CD4-positive, alpha-beta T cell treated with Interleukin-6 for 4 hours (primary cell): ENCODE measurements around the gene FNDC4.

Experiments
- DNase-seq: peaks from one replicate; pipeline ENCODE4 v3.0.0-alpha.2; 2020; ENCODE audit warnings: mixed read lengths

FNDC4 gene

GRCh38 chr2:27492557-27492956, 2.4 kb downstream of the FNDC4 start:
- DNase-seq, result no peak

- DNase-seq, result peak; percentile 100
Observed at GRCh38 chr2:27489498-27490397, 5.3 kb downstream of the FNDC4 start, which contains the start of gene IFT172. TSS of gene IFT172 (minus strand) at chr2:27489743. CDS start at chr2:27489653, 90 bp downstream.

- DNase-seq, result no peak
Observed at GRCh38 chr2:27489118-27489497, 5.9 kb downstream of the FNDC4 start.

DNA sequence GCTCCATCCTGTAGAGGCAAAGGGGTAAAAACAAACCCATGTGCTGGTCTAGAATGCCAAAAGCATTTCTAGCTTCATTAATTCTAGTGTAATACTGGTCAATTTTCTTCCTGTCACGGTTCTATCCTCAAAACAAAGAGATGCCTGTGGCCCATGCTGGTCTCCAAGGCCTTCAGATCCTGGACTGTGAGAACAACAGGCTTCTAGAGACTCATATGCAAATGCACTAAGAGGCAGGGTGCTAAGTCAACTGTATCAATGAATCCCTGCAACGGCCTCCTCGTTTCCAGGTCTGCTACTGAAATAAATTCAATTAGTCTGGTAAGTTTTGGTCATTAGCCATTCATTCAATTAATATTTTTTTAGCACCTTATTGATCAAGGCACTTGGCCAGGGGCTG, 9.5 kb downstream of the FNDC4 start:
- DNase-seq, result no peak

DNA sequence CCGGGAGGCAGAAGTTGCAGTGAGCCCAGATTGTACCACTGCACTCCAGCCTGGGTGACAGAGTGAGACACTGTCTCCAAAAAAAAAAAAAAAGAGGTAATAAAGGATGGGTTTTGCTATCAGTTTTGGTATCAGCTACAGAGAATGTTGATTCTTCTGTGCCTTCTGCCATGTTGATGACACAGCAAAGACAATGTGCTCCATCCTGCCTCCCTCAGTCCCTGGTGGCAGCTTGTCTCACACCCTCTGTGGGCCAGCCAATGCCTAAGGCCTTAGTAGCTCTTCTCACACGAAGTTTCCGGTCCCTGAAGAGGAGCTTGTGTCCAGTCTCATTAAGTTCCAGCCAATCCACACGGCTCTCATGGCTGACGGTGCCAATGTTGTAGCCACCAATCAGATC, 23.0 kb downstream of the FNDC4 start:
- DNase-seq, result no peak

- no peak for DNase-seq
Observed at GRCh38 chr2:27464443-27464842, 30.6 kb downstream of the FNDC4 start.

GRCh38 chr2:27461118-27461517, 33.9 kb downstream of the FNDC4 start:
- no peak for DNase-seq

GRCh38 chr2:27453968-27454367, 41.0 kb downstream of the FNDC4 start:
- no peak for DNase-seq

DNA sequence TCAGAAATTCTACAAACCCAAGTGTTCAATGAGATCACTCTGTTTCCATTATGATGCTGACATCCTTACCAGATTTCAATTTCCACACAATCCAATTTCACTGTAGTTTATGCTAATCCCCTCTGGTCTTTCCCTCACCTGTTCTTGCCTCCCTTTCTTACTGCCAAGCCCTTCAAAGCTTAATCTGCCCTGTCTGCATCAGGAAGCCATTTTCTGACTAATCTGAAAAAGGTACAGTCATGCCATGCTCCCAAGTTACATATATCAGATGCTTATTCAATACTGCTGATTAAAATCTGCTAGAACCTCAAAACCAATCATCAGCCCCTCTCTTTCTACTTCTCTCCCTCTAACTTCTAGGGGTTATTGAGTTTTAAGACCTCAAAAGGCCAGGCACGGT, 43.9 kb downstream of the FNDC4 start:
- no peak for DNase-seq

- DNase-seq, result no peak
Observed at GRCh38 chr2:27448381-27448780, 46.6 kb downstream of the FNDC4 start.

DNA sequence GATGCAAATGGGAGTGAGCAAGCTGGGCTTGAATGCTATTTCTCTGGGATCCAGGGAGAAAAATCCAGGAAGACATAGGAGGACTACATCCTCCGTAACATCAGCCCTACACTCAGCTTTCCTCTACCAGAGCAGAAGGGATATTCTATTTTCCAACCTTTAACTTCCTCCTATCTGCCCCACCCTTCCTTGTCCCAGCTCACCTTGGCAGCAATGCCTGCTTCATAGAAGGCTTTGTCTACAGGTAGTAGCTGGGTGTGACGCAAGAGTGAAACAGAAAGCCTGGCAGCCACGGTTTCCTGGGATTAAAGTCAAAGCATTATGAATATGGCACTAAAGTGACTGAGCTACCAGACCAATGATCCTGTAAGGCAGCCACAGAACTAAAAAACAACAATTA, 48.9 kb downstream of the FNDC4 start:
- DNase-seq, result peak; percentile 11

- no peak for DNase-seq
Observed at GRCh38 chr2:27445615-27446014, 49.4 kb downstream of the FNDC4 start.

GRCh38 chr2:27445155-27445554, 49.8 kb downstream of the FNDC4 start:
- DNase-seq, result no peak

DNA sequence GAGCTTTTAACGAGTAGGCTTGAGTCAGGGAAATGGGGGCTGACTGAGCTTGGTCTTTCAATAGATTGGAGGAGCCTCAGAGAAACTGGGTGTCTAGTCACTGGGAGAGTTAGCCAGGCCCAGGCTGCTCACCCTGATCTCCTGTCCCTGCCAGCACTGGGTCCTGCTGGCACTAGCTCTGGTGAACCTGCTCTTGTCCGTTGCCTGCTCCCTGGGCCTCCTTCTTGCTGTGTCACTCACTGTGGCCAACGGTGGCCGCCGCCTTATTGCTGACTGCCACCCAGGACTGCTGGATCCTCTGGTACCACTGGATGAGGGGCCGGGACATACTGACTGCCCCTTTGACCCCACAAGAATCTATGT, 52.1 kb downstream of the FNDC4 start:
- no peak for DNase-seq

DNA sequence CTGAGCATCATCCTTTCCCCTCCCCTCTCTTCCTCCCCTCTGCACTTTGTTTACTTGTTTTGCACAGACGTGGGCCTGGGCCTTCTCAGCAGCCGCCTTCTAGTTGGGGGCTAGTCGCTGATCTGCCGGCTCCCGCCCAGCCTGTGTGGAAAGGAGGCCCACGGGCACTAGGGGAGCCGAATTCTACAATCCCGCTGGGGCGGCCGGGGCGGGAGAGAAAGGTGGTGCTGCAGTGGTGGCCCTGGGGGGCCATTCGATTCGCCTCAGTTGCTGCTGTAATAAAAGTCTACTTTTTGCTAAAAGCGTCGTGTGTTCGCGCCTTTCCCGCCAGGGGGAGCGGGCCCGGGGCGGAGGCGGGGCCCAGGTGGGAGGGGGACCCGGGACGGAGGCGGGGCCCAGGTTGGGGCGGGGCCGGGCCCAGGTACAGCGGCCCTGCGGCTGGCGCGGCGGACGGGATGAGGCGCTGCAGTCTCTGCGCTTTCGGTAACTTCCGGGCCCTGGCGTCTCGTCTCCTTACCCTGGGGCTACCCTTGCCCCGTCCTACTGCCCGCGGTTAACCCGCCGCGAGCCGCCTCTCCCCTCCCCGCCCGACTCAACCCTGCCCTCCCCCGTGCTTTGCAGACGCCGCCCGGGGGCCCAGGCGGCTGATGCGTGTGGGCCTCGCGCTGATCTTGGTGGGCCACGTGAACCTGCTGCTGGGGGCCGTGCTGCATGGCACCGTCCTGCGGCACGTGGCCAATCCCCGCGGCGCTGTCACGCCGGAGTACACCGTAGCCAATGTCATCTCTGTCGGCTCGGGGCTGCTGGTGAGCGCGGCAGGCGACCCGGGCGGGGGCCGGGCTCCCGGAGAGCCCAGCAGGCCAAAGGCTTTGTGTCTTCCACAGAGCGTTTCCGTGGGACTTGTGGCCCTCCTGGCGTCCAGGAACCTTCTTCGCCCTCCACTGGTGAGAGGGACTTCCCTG, 52.8 kb downstream of the FNDC4 start, which contains the start of gene KRTCAP3:
Gene KRTCAP3 (plus strand): TSS at position 424 of the 962 bp plus-strand sequence. CDS start 32 bp downstream, at position 456.
- DNase-seq, result peak; percentile 73
